BLaER1 treated with 17β-estradiol and CSF1 and Interleukin-3, amounts not matched to agents 10 nM and 100 nM (cell line): ENCODE results near the gene CDC23.
"Not testable (repeated sequence)": the region's sequence is repeated elsewhere in the genome, so short reads cannot be mapped to it uniquely, and the experiment has no call there.

ENCODE experiments used
- H3K27ac ChIP-seq, 11 experiments: shearing (Covaris generic); formaldehyde crosslinking; 2 replicates each; pipeline ENCODE4 v1.8.1; 2022
- H3K27me3 ChIP-seq, 11 experiments: shearing (Covaris generic); formaldehyde crosslinking; 2 replicates each; pipeline ENCODE4 v1.8.1; 2022
- H3K36me3 ChIP-seq, 11 experiments: shearing (Covaris generic); formaldehyde crosslinking; 2 replicates each; pipeline ENCODE4 v1.8.1; 2022
- H3K4me1 ChIP-seq, 10 experiments: shearing (Covaris generic); formaldehyde crosslinking; 2 replicates each; pipeline ENCODE4 v1.8.1; 2022
- H3K4me2 ChIP-seq, 11 experiments: shearing (Covaris generic); formaldehyde crosslinking; 2 replicates each; pipeline ENCODE4 v1.8.1; 2022
- H3K4me3 ChIP-seq, 10 experiments: shearing (Covaris generic); formaldehyde crosslinking; 2 replicates each; pipeline ENCODE4 v1.8.1; 2022
- H3K9ac ChIP-seq, 11 experiments: shearing (Covaris generic); formaldehyde crosslinking; 2 replicates each; pipeline ENCODE4 v1.8.1; 2022
- H3K9me3 ChIP-seq, 11 experiments: shearing (Covaris generic); formaldehyde crosslinking; replicated peaks in 1 of 11; 2 replicates each; pipeline ENCODE4 v1.8.1; 2022
- H4K20me1 ChIP-seq, 11 experiments: shearing (Covaris generic); formaldehyde crosslinking; 2 replicates each; pipeline ENCODE4 v1.8.1; 2022
- Cebpa-rat ChIP-seq, 11 experiments: shearing (Covaris generic); IDR thresholded peaks; 2 replicates each; pipeline ENCODE4 v1.8.1; 2022

The CDC23 gene

GRCh38 chr5:138177941-138178515, 35.1 kb downstream of the CDC23 start:
- Histone ChIP-seq H3K4me3 (peak overlapping the region; percentile 81 to 99 (median 86)), H4K20me1 (peaks cover 0 to 60% (median 41%) of the 10 kb centered on the region in 11 experiments; a peak in 18 of 22 replicates), H3K27ac (peak overlapping the region; percentile 71 to 96 (median 92)), H3K9ac (peak overlapping the region; percentile 86 to 95 (median 91)), H3K36me3 (peaks cover 53 to 70% (median 66%) of the 10 kb centered on the region in 11 experiments), H3K27me3 (no peaks in the 10 kb centered on the region), H3K9me3 (no peaks in the 10 kb centered on the region), H3K4me2 (peak overlapping the region; percentile 88 to 98 (median 94)), H3K4me1 (peaks cover 26 to 39% (median 35%) of the 10 kb centered on the region in 10 experiments)
- no peak for TF ChIP-seq Cebpa-rat (IDR thresholded peaks at IDR 0.05)

GRCh38 chr5:138170299-138170698, 42.8 kb downstream of the CDC23 start:
- Histone ChIP-seq H3K36me3 (peaks cover 98 to 100% (median 100%) of the 10 kb centered on the region in 11 experiments), H4K20me1 (peaks cover 0 to 77% (median 33%) of the 10 kb centered on the region in 11 experiments; a peak in 15 of 22 replicates), H3K4me1 (peaks cover 0 to 15% (median 0%) of the 10 kb centered on the region in 10 experiments; a peak in 6 of 20 replicates), H3K27me3 (no peaks in the 10 kb centered on the region), H3K27ac (peak overlapping the region in 1 of 11 experiments; percentile 10; a peak in 1 of 22 replicates), H3K4me3 (no peak overlapping the region), H3K9ac (peak overlapping the region in 2 of 11 experiments; percentile 52 to 58; a peak in 3 of 22 replicates), H3K9me3 (no peaks in the 10 kb centered on the region), H3K4me2 (peak overlapping the region in 2 of 11 experiments; percentile 18 to 34; a peak in 3 of 22 replicates)
- no peak for TF ChIP-seq Cebpa-rat (IDR thresholded peaks at IDR 0.05)

- no peak for TF ChIP-seq Cebpa-rat (IDR thresholded peaks at IDR 0.05)
- H3K27me3 ChIP-seq: no peaks in the 10 kb centered on the region
- no peak overlapping the region for H3K9ac ChIP-seq
- H3K9me3 ChIP-seq: no peaks in the 10 kb centered on the region
- peaks cover 100% of the 10 kb centered on the region in 11 experiments for H3K36me3 ChIP-seq
- peaks cover 0 to 66% (median 34%) of the 10 kb centered on the region in 11 experiments; a peak in 15 of 22 replicates for H4K20me1 ChIP-seq
- H3K4me1 ChIP-seq: peaks cover 0 to 15% (median 0%) of the 10 kb centered on the region in 10 experiments; a peak in 5 of 20 replicates
- no peak overlapping the region for H3K4me2 ChIP-seq
- no peak overlapping the region for H3K27ac ChIP-seq
- no peak overlapping the region for H3K4me3 ChIP-seq
Measured at GRCh38 chr5:138169124-138169523, 44.0 kb downstream of the CDC23 start.

GRCh38 chr5:138163721-138164120, 49.4 kb downstream of the CDC23 start:
- no peak overlapping the region for H3K27ac ChIP-seq
- H3K9ac ChIP-seq: no peak overlapping the region
- H3K4me2 ChIP-seq: no peak overlapping the region
- H3K36me3 ChIP-seq: peaks cover 100% of the 10 kb centered on the region in 11 experiments
- no peaks in the 10 kb centered on the region for H3K9me3 ChIP-seq
- TF ChIP-seq Cebpa-rat (IDR thresholded peaks at IDR 0.05): no peak
- peaks cover 0 to 76% (median 24%) of the 10 kb centered on the region in 11 experiments; a peak in 12 of 22 replicates for H4K20me1 ChIP-seq
- H3K4me3 ChIP-seq: no peak overlapping the region
- no peaks in the 10 kb centered on the region for H3K27me3 ChIP-seq
- no peaks in the 10 kb centered on the region for H3K4me1 ChIP-seq

GRCh38 chr5:138160706-138161105, 52.4 kb downstream of the CDC23 start:
- peaks cover 98 to 100% (median 100%) of the 10 kb centered on the region in 11 experiments for H3K36me3 ChIP-seq
- no peaks in the 10 kb centered on the region for H3K4me1 ChIP-seq
- no peak overlapping the region for H3K27ac ChIP-seq
- no peaks in the 10 kb centered on the region for H3K27me3 ChIP-seq
- no peak overlapping the region for H3K4me3 ChIP-seq
- no peak overlapping the region for H3K9ac ChIP-seq
- H3K4me2 ChIP-seq: no peak overlapping the region
- no peaks in the 10 kb centered on the region for H3K9me3 ChIP-seq
- no peak for TF ChIP-seq Cebpa-rat (IDR thresholded peaks at IDR 0.05)
- peaks cover 0 to 61% (median 18%) of the 10 kb centered on the region in 11 experiments; a peak in 11 of 22 replicates for H4K20me1 ChIP-seq

GRCh38 chr5:138159666-138160065, 53.5 kb downstream of the CDC23 start:
- no peak for TF ChIP-seq Cebpa-rat (IDR thresholded peaks at IDR 0.05)
- Histone ChIP-seq H3K4me2 (no peak overlapping the region), H3K27ac (no peak overlapping the region), H3K9ac (no peak overlapping the region), H3K4me3 (no peak overlapping the region), H3K9me3 (no peaks in the 10 kb centered on the region), H3K36me3 (peaks cover 90 to 94% (median 93%) of the 10 kb centered on the region in 11 experiments), H3K27me3 (no peaks in the 10 kb centered on the region), H4K20me1 (peaks cover 0 to 59% (median 13%) of the 10 kb centered on the region in 11 experiments; a peak in 11 of 22 replicates), H3K4me1 (no peaks in the 10 kb centered on the region)

- peaks cover 0 to 42% (median 8%) of the 10 kb centered on the region in 11 experiments; a peak in 10 of 22 replicates for H4K20me1 ChIP-seq
- no peak overlapping the region for H3K27ac ChIP-seq
- H3K36me3 ChIP-seq: peaks cover 69 to 74% (median 72%) of the 10 kb centered on the region in 11 experiments
- H3K9ac ChIP-seq: no peak overlapping the region
- TF ChIP-seq Cebpa-rat (IDR thresholded peaks at IDR 0.05): 0 out of 22 replicates have a peak, but pooled peaks of 1 of the 11 experiments have one; percentile 13
- no peaks in the 10 kb centered on the region for H3K4me1 ChIP-seq
- H3K27me3 ChIP-seq: no peaks in the 10 kb centered on the region
- no peaks in the 10 kb centered on the region for H3K9me3 ChIP-seq
- no peak overlapping the region for H3K4me2 ChIP-seq
- no peak overlapping the region for H3K4me3 ChIP-seq
Measured at GRCh38 chr5:138157626-138158025, 55.5 kb downstream of the CDC23 start.

GRCh38 chr5:138155977-138156376, 57.1 kb downstream of the CDC23 start:
- H3K9me3 ChIP-seq, H3K27me3 ChIP-seq, H3K4me3 ChIP-seq, H3K4me1 ChIP-seq, H3K4me2 ChIP-seq, H3K27ac ChIP-seq, H3K9ac ChIP-seq: not testable (repeated sequence)
- H4K20me1 ChIP-seq: peaks cover 0 to 29% (median 0%) of the 10 kb centered on the region in 11 experiments; a peak in 10 of 22 replicates
- peaks cover 53 to 58% (median 56%) of the 10 kb centered on the region in 11 experiments for H3K36me3 ChIP-seq

GRCh38 chr5:138149530-138149929, 63.6 kb downstream of the CDC23 start:
- peaks cover 0 to 10% (median 2%) of the 10 kb centered on the region in 10 experiments; a peak in 9 of 20 replicates for H3K4me1 ChIP-seq
- H3K9ac ChIP-seq: no peak overlapping the region
- no peak overlapping the region for H3K27ac ChIP-seq
- H3K4me3 ChIP-seq: no peak overlapping the region
- TF ChIP-seq Cebpa-rat (IDR thresholded peaks at IDR 0.05): no peak
- no peaks in the 10 kb centered on the region; a peak in 1 of 22 replicates for H4K20me1 ChIP-seq
- no peaks in the 10 kb centered on the region for H3K9me3 ChIP-seq
- H3K36me3 ChIP-seq: no peaks in the 10 kb centered on the region
- H3K4me2 ChIP-seq: no peak overlapping the region
- no peaks in the 10 kb centered on the region for H3K27me3 ChIP-seq
